HuH-7 (cell line): ENCODE measurements around the gene ANKRD35.
"Not testable (repeated sequence)": the region's sequence is repeated elsewhere in the genome, so short reads cannot be mapped to it uniquely, and the experiment has no call there.

ENCODE experiments used
- DNase-seq: peaks from one replicate; pipeline ENCODE4 v3.0.0; 2011; ENCODE audit warnings: low spot score

The ANKRD35 gene

GRCh38 chr1:145885738-145886287 lies at the start of gene ANKRD35:
Gene ANKRD35, minus strand, starts transcription at chr1:145885866. Its CDS starts 108 bp downstream, at chr1:145885758.
- DNase-seq, result peak; percentile 88

- DNase-seq, result not testable (repeated sequence)
Measured at GRCh38 chr1:145932522-145933009, 46.9 kb upstream of the ANKRD35 start.

- DNase-seq, result no peak
Measured at GRCh38 chr1:145927916-145928643, 42.4 kb upstream of the ANKRD35 start.

GRCh38 chr1:145927063-145927886 lies 41.6 kb upstream of the ANKRD35 start, which contains the start of gene RBM8A:
Gene RBM8A, minus strand, starts transcription at chr1:145927484. Its CDS starts 58 bp downstream, at chr1:145927426.
- DNase-seq, result peak; percentile 63

GRCh38 chr1:145926686-145927062 lies 41.0 kb upstream of the ANKRD35 start:
- DNase-seq, result no peak

- no peak for DNase-seq
Measured at GRCh38 chr1:145922266-145922665, 36.6 kb upstream of the ANKRD35 start.

- not testable (repeated sequence) for DNase-seq
Measured at GRCh38 chr1:145920297-145920696, 34.6 kb upstream of the ANKRD35 start.

GRCh38 chr1:145918992-145919939 lies 33.6 kb upstream of the ANKRD35 start:
- DNase-seq, result peak; percentile 40

- DNase-seq, result peak; percentile 64
Measured at GRCh38 chr1:145918144-145918991, 32.7 kb upstream of the ANKRD35 start, which contains the start of gene PEX11B. Gene PEX11B, minus strand, starts transcription at chr1:145918717. Its CDS starts 29 bp downstream, at chr1:145918688.

- DNase-seq, result no peak
Measured at GRCh38 chr1:145917595-145917994, 31.9 kb upstream of the ANKRD35 start.

- no peak for DNase-seq
Measured at GRCh38 chr1:145916745-145917144, 31.1 kb upstream of the ANKRD35 start.

GRCh38 chr1:145912128-145912641 lies 26.5 kb upstream of the ANKRD35 start:
- no peak for DNase-seq

GRCh38 chr1:145908653-145909052 lies 23.0 kb upstream of the ANKRD35 start:
- no peak for DNase-seq

- DNase-seq, result no peak
Measured at GRCh38 chr1:145906954-145907753, 21.5 kb upstream of the ANKRD35 start.

- no peak for DNase-seq
Measured at GRCh38 chr1:145901312-145902021, 15.8 kb upstream of the ANKRD35 start.

- DNase-seq, result no peak
Measured at GRCh38 chr1:145898756-145899155, 13.1 kb upstream of the ANKRD35 start.

- no peak for DNase-seq
Measured at GRCh38 chr1:145897969-145898368, 12.3 kb upstream of the ANKRD35 start.

- DNase-seq, result no peak
Measured at GRCh38 chr1:145895471-145895870, 9.8 kb upstream of the ANKRD35 start.
